Glutamatergic neuron (in vitro differentiated cells): ENCODE measurements around the gene WWOX. TPM values are rescaled to one million over a fixed set of nuclear protein-coding genes. Genes with fewer than 3 reads are reported as not detected.

Experiments
- DNase-seq: peaks from one replicate; pipeline ENCODE4 v3.0.0; 2022
- H3K27ac Mint-ChIP-seq: one replicate; pipeline ENCODE4 v1.8.0; 2020; ENCODE audit warnings: mild to moderate bottlenecking, mixed read lengths, inconsistent platforms; ENCODE audit not compliant: unreplicated experiment
- H3K27me3 Mint-ChIP-seq: one replicate; pipeline ENCODE4 v1.8.0; 2020; ENCODE audit warnings: mild to moderate bottlenecking, moderate library complexity, mixed read lengths, inconsistent platforms; ENCODE audit not compliant: unreplicated experiment
- H3K36me3 Mint-ChIP-seq: one replicate; pipeline ENCODE4 v1.8.0; 2020; ENCODE audit warnings: mild to moderate bottlenecking, mixed read lengths, inconsistent platforms; ENCODE audit not compliant: unreplicated experiment
- H3K4me1 Mint-ChIP-seq: one replicate; pipeline ENCODE4 v1.8.0; 2020; ENCODE audit warnings: mild to moderate bottlenecking, low read depth, mixed read lengths, inconsistent platforms; ENCODE audit not compliant: unreplicated experiment
- H3K4me3 Mint-ChIP-seq: one replicate; pipeline ENCODE4 v1.8.0; 2020; ENCODE audit warnings: mild to moderate bottlenecking, mixed read lengths, inconsistent platforms; ENCODE audit not compliant: unreplicated experiment
- H3K9me3 Mint-ChIP-seq: one replicate; pipeline ENCODE4 v1.8.0; 2020; ENCODE audit warnings: mild to moderate bottlenecking, moderate library complexity, mixed read lengths, inconsistent platforms; ENCODE audit not compliant: unreplicated experiment
- CTCF ChIP-seq: fragments of 200-600 bp; sonication (generic); IDR thresholded peaks from one replicate; pipeline ENCODE4 v1.5.0; 2021; ENCODE audit not compliant: partially characterized antibody, unreplicated experiment
- total RNA-seq: library from RNA; stranded (reverse); fragmentation: NEBNext Ultra II Directional; extraction: Animal tissue kit (Norgen Biotek cat#: 25700); gene quantifications from one replicate; pipeline ENCODE4 v1.2.1, GENCODE V29; 2021; ENCODE audit not compliant: unreplicated experiment

Gene WWOX
- total RNA-seq, 1 donor from 2014 or later, result 10.3 TPM

- Mint-ChIP-seq H3K36me3 (no peaks in the 10 kb centered on the region), H3K4me3 (no peak overlapping the region), H3K9me3 (no peaks in the 10 kb centered on the region), H3K27ac (no peak overlapping the region), H3K4me1 (no peaks in the 10 kb centered on the region), H3K27me3 (no peaks in the 10 kb centered on the region)
- no peak for TF ChIP-seq CTCF
- DNase-seq, result no peak
These were observed 783.3 kb downstream of the WWOX start for GRCh38 chr16:78882751-78883150.

GRCh38 chr16:78884204-78884603, 784.8 kb downstream of the WWOX start:
- Mint-ChIP-seq H3K4me3 (no peak overlapping the region), H3K9me3 (no peaks in the 10 kb centered on the region), H3K27me3 (no peaks in the 10 kb centered on the region), H3K4me1 (peaks cover 8% of the 10 kb centered on the region), H3K36me3 (no peaks in the 10 kb centered on the region), H3K27ac (no peak overlapping the region)
- TF ChIP-seq CTCF, result no peak
- no peak for DNase-seq

GRCh38 chr16:78889346-78889745, 789.9 kb downstream of the WWOX start:
- DNase-seq, result no peak
- no peak for TF ChIP-seq CTCF
- peaks cover 3% of the 10 kb centered on the region for H3K27me3 Mint-ChIP-seq
- H3K9me3 Mint-ChIP-seq, result no peaks in the 10 kb centered on the region
- H3K36me3 Mint-ChIP-seq, result no peaks in the 10 kb centered on the region
- no peak overlapping the region for H3K4me3 Mint-ChIP-seq
- H3K27ac Mint-ChIP-seq, result no peak overlapping the region
- peaks cover 8% of the 10 kb centered on the region for H3K4me1 Mint-ChIP-seq

GRCh38 chr16:78890373-78890895, 791.0 kb downstream of the WWOX start:
- DNase-seq, result no peak
- Mint-ChIP-seq H3K9me3 (no peaks in the 10 kb centered on the region), H3K27ac (no peak overlapping the region), H3K36me3 (no peaks in the 10 kb centered on the region), H3K27me3 (peaks cover 3% of the 10 kb centered on the region), H3K4me3 (no peak overlapping the region), H3K4me1 (peaks cover 8% of the 10 kb centered on the region)
- TF ChIP-seq CTCF, result no peak

GRCh38 chr16:78892951-78893733, 793.7 kb downstream of the WWOX start:
- Mint-ChIP-seq H3K27me3 (peaks cover 3% of the 10 kb centered on the region), H3K4me3 (no peak overlapping the region), H3K36me3 (no peaks in the 10 kb centered on the region), H3K9me3 (no peaks in the 10 kb centered on the region), H3K27ac (no peak overlapping the region), H3K4me1 (peaks cover 7% of the 10 kb centered on the region)
- DNase-seq, result no peak
- TF ChIP-seq CTCF, result no peak
